ENCODE measurements around the gene TEC.

The TEC gene

GRCh38 chr4:48237996-48238645 is 31.5 kb downstream of the TEC start:
- H3K27ac ChIP-seq, result no peak overlapping the region
- TF ChIP-seq CTCF (IDR thresholded peaks at IDR 0.05) (no peak), ZFX (IDR thresholded peaks at IDR 0.05; ENCODE audit: borderline replicate concordance) (no peak)

GRCh38 chr4:48235050-48235449 is 34.6 kb downstream of the TEC start:
- TF ChIP-seq CTCF (IDR thresholded peaks at IDR 0.05) (no peak), ZFX (IDR thresholded peaks at IDR 0.05; ENCODE audit: borderline replicate concordance) (no peak)
- no peak overlapping the region for H3K27ac ChIP-seq

- TF ChIP-seq CTCF (IDR thresholded peaks at IDR 0.05) (no peak), ZFX (IDR thresholded peaks at IDR 0.05; ENCODE audit: borderline replicate concordance) (no peak)
- no peak overlapping the region for H3K27ac ChIP-seq
Observed at GRCh38 chr4:48234575-48234974, 35.1 kb downstream of the TEC start.

GRCh38 chr4:48228949-48229348 is 40.7 kb downstream of the TEC start:
- H3K27ac ChIP-seq, result no peak overlapping the region
- TF ChIP-seq CTCF (IDR thresholded peaks at IDR 0.05) (no peak), ZFX (IDR thresholded peaks at IDR 0.05; ENCODE audit: borderline replicate concordance) (no peak)

- no peak overlapping the region for H3K27ac ChIP-seq
- TF ChIP-seq CTCF (IDR thresholded peaks at IDR 0.05), result no peak
- TF ChIP-seq ZFX (IDR thresholded peaks at IDR 0.05; ENCODE audit: borderline replicate concordance), result no peak
Observed at GRCh38 chr4:48227662-48228061, 42.0 kb downstream of the TEC start.

- no peak for TF ChIP-seq CTCF (IDR thresholded peaks at IDR 0.05)
- TF ChIP-seq ZFX (IDR thresholded peaks at IDR 0.05; ENCODE audit: borderline replicate concordance), result no peak
- no peak overlapping the region for H3K27ac ChIP-seq
Observed at GRCh38 chr4:48226199-48226598, 43.4 kb downstream of the TEC start.

- no peak for TF ChIP-seq ZFX (IDR thresholded peaks at IDR 0.05; ENCODE audit: borderline replicate concordance)
- TF ChIP-seq CTCF (IDR thresholded peaks at IDR 0.05), result no peak
- no peak overlapping the region for H3K27ac ChIP-seq
Observed at GRCh38 chr4:48225368-48226141, 44.1 kb downstream of the TEC start.

Data from 22Rv1 (cell line).